Measurements from ENCODE around the gene DCLK1.
"Not testable (repeated sequence)": the region's sequence is repeated elsewhere in the genome, so short reads cannot be mapped to it uniquely, and the experiment has no call there.

DCLK1 gene

DNA sequence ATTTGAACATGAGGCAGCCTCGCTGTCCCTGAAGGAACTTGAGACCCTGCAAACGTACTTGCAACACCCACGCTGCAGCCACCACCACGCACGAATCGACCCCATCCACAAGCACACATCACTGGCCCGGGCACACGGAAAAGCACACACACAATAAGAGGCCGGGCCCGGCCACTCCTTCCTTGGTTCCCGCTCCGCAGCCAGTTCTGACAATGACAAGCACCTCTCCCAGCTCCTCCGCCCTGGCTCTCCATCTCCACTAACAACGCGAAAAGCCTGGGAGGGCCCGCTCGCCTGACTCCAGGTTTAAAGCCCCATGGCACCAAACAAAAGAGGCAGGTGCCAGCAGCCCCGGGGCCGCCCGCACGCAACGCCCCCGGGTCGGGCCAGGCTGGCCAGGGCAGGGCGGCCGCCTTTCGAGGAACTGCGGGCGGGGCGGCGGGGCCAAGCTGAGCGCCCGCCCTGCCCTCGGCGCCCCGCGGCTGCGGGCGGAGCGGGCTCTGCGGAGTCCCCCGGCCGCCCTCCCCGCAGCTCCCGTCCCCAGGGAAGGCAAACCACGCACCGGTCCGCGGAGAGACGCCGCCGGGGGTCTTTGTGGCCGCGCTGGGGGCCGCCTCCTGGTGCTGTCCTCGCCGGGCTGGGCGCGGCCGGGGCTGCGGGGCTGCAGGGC is 495 bp downstream of the DCLK1 start:
- no peak for DNase-seq (ENCODE audit: low read depth)

DNA sequence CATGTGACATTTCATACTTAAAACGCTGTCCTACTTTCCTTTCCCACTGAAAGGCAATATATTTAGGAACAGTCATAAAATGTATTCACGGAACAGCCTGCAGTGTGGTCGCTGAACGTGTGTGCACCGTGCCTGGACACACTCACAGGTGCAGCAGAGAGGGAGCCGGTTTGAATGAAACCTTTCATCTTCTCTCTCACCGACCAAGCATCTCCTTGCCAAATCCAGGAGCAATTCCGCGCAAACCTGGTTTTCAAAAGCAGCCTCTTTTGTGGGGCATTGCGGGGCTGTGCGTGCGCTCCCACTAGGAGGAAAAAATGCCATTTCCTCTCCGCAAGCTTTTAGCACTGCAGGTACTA is 1.0 kb downstream of the DCLK1 start:
- no peak for DNase-seq (ENCODE audit: low read depth)

DNA sequence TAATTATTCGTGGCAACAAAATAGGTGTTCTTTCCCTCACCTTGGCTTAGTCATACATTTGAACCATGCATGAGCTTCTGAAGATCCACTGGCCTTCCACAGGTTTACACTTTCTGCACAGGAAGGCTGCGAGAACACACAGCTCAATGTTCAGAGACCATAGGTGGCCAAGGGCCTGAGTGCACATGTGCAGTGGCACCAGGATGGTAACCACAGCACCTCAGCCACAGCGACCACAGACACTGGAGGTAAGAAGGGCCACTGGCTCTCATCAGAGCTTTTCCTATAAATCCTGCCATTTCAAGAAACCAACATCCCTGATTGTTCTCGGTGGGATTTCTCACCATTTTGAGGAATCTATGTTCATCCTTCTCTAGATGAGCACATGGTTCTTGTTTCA is 1.6 kb downstream of the DCLK1 start:
- no peak for DNase-seq (ENCODE audit: low read depth)

- no peak for DNase-seq (ENCODE audit: low read depth)
Observed at GRCh38 chr13:36126491-36126890, 4.7 kb downstream of the DCLK1 start.

DNA sequence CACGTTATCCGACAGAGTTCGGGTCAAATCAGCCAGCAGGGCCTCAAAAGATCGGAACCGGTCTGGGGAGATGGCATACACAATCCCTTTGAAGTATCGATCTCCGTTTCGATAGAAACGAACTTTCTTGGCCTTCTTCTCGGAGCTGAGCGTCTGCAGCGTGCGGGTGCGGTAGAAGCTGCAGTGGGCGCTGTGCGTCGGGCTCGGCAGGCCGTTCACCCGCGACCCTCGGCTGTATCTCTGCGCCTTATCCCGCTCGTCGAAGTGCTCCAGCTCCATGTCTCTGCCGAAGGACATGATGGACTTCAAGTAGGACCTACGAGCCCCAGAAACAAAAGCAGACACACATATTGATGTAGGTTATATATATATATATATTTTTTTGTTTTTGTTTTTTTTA is 5.3 kb downstream of the DCLK1 start:
- DNase-seq (ENCODE audit: low read depth): no peak

DNA sequence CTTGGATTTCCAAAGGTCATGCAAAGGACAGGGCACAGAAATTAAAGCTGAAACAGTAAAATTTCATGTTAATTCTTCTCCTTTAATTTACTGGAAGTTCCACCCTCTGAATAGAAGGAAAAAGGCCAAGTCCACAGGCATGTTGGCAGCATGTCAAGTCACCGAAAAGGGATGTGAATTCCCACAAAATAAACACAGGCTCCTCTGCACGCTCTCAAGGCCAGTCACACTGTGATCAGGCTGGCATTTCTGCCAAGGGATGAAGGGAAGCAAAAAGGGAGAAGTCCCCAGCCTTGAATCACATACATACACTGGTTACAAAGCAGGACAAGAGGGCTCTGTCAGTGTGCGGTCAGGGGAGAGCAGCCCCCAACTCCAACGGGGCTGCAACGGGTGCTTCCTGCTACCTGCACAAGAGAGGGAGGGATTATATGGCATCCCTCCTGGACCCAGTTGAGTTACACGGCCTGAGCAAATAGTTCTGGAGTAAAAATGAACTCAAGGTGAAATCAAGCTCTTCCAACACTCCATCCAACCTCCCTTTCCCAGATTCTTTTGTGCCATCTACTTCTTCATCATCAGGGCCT is 6.9 kb downstream of the DCLK1 start:
- no peak for DNase-seq (ENCODE audit: low read depth)

DNA sequence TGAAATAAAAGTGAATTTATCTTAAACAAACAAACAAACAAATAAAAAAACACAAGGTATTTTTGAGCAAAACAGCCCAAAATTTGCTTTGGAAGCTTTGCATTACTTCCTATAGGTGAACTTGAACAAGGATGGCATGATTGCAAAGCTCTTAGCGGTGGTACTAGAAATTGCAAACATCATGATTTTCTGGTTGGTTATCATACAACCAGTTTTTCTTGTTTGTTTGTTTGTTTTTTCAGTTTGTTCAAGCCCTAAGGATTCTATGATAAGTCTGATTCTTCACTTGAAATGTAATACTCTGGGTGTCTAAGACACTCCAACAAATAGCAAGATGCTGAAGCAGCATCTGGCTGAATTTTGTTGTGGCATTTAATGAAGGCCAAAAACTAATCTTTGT is 15.9 kb downstream of the DCLK1 start:
- DNase-seq (ENCODE audit: low read depth): no peak

GRCh38 chr13:36114233-36114632 is 16.9 kb downstream of the DCLK1 start:
- no peak for DNase-seq (ENCODE audit: low read depth)

- no peak for DNase-seq (ENCODE audit: low read depth)
Observed at GRCh38 chr13:36108954-36109353, 22.2 kb downstream of the DCLK1 start.

- DNase-seq (ENCODE audit: low read depth): no peak
Observed at GRCh38 chr13:36108342-36108741, 22.8 kb downstream of the DCLK1 start.

GRCh38 chr13:36107521-36107920 is 23.7 kb downstream of the DCLK1 start:
- no peak for DNase-seq (ENCODE audit: low read depth)

- no peak for DNase-seq (ENCODE audit: low read depth)
Observed at GRCh38 chr13:36105726-36106125, 25.5 kb downstream of the DCLK1 start.

- DNase-seq (ENCODE audit: low read depth): no peak
Observed at GRCh38 chr13:36102721-36103120, 28.5 kb downstream of the DCLK1 start.

- DNase-seq (ENCODE audit: low read depth): not testable (repeated sequence)
Observed at GRCh38 chr13:36101907-36102306, 29.3 kb downstream of the DCLK1 start.

DNA sequence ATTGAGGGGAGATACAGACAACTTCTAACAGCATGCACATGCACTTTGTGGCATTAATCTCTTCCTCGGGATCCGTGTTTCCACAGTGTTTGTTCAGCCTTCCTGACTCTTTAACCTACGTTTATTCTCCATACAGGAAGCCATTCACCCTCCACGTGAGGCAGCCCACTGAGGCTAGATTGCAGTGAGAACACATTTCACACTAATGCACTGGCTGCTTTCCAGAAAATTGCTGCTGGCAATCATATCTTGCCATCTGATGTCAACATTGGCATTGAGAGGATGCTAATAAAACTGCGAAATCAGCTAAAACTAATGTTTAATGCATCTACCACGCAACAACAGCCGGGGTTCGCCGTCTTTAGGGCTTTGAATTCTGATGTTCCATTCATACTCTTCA is 30.0 kb downstream of the DCLK1 start:
- no peak for DNase-seq (ENCODE audit: low read depth)

GRCh38 chr13:36098080-36098479 is 33.1 kb downstream of the DCLK1 start:
- DNase-seq (ENCODE audit: low read depth): no peak

DNA sequence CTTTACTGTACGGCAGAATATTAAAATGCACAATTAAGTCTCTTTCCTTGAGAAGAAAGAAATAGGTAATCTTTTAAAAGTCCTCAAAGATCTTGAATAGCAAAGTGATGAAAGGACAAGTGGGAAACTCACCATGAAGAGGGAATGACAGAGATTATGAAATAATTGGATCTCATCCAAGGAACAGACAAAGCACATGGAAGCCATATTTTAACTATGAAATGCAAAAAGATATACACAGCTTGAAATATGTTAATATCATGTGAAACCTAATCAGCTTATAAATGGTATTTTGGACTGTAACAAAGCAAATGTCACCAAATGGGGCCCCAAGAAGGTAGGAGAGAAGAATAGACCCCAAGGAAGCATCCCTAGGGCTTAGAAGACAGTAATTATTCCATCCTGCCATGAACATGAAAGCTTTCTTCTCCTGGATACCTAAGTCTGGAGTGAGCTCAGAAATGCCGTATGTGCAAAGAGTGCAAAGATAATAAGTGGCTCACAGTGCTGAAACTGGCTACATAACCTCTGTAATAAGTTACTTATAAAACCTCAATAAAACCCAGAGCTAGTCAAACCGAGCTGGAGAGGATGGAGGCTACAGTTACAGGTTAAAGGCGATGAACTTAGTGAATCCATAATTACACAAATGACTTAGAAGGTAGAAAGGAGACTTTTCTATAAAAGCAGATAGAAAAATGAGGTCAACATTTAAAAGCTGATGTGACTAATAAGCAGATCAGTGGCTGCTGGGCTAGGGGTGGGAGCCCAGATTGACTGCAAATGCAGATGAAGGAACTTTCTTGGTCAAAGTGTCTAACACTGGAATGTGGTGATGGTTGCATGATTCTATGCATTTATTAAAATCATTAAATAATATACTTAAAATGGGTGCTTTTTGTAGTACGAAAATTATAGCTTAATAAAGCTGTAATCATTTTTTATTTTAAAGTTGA is 34.4 kb downstream of the DCLK1 start:
- no peak for DNase-seq (ENCODE audit: low read depth)

GRCh38 chr13:36094478-36094877 is 36.7 kb downstream of the DCLK1 start:
- DNase-seq (ENCODE audit: low read depth): no peak

- no peak for DNase-seq (ENCODE audit: low read depth)
Observed at GRCh38 chr13:36090592-36090991, 40.6 kb downstream of the DCLK1 start.

DNA sequence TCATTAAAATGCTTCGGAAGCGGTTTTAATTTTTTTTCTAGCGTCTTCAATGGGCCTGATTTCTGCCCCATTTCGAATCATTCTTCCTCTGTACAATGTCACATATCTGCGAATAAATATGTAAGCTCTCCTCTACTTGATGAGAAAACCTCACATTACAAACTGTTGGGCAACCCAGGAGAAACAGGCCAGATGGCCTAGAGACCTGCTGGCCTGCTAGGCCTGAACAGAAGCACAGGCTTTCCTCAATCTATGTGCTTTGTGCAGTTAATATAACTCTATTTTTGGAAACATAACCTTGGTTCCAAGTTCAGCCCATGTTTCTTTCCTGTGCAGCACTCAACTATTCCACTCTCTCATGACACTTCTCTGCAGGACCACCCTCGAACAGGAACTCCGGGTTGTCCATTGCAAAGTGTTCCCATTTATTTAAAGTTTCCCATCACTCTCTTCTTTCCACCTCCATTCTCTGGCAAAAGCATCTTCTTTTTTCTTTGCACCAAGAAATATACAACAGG is 42.0 kb downstream of the DCLK1 start:
- DNase-seq (ENCODE audit: low read depth): no peak

DNA sequence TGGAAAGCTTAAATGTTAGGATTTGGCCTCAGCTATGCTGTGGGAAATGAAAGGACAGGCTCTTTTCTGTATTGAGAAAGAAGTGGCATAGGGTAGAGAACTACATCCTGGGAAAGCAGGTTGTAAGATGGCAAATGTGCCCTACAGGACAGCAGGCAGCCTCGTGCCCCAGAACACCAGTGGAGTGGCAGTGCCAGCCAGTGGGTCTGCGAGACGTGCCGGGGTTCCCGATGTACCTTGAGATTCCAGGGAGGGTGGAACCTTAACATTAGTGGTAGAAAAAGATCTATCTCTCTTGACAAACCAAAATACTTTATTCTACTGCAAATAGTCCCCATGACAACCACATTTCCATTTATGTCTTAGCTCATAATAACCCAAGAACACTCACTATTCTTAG is 42.7 kb downstream of the DCLK1 start:
- no peak for DNase-seq (ENCODE audit: low read depth)

DNA sequence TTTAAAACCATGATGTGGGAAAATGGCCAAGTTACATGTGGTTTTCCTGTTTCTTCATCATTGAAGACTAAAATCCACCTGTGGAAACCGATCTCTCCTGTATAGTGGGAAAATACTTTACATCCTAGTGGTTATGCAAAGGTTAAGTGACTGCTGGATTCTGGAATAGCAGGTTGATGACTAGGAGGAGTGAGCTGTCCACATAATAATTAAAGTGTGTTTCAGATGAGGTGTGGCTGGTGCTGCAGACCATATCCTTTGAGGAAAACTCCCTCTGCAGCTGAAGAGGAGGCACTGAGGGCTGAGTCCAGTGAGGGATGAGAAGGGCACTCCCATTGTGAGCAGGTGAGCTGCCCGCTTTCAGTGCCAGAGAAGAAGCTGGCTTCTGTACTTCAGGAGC is 43.2 kb downstream of the DCLK1 start:
- DNase-seq (ENCODE audit: low read depth): no peak

GRCh38 chr13:36086117-36086516 is 45.1 kb downstream of the DCLK1 start:
- DNase-seq (ENCODE audit: low read depth): no peak

Data from stimulated activated CD8-positive, alpha-beta memory T cell treated with anti-CD3 and anti-CD28 coated beads, Interleukin-12 subunit alpha, Interleukin-12 subunit beta, amount 100 ng/mL, for 4 hours (primary cell).